GM18909 (cell line): ENCODE measurements around the gene ELMO2.

Experiments
- ATAC-seq: cut with Tn5 transposase; IDR thresholded peaks from one replicate; pipeline ENCODE4 v1.9.1; 2021; ENCODE audit warnings: mild to moderate bottlenecking; ENCODE audit not compliant: unreplicated experiment, poor library complexity

Gene ELMO2

GRCh38 chr20:46406200-46406985 lies at the start of gene ELMO2:
ELMO2 (minus strand) TSS chr20:46406615; CDS start chr20:46394482, 12,133 bp downstream.
- peak; percentile 85 for ATAC-seq

GRCh38 chr20:46455729-46456128 lies 49.3 kb upstream of the ELMO2 start:
- no peak for ATAC-seq

GRCh38 chr20:46446851-46447250 lies 40.4 kb upstream of the ELMO2 start:
- no peak for ATAC-seq

GRCh38 chr20:46439837-46440236 lies 33.4 kb upstream of the ELMO2 start:
- no peak for ATAC-seq

- ATAC-seq = no peak
Observed at GRCh38 chr20:46438156-46438750, 31.8 kb upstream of the ELMO2 start.

GRCh38 chr20:46435146-46435545 lies 28.7 kb upstream of the ELMO2 start:
- ATAC-seq = no peak

- no peak for ATAC-seq
Observed at GRCh38 chr20:46434597-46434996, 28.2 kb upstream of the ELMO2 start.

- no peak for ATAC-seq
Observed at GRCh38 chr20:46433051-46433450, 26.6 kb upstream of the ELMO2 start.

- ATAC-seq = no peak
Observed at GRCh38 chr20:46430921-46431712, 24.7 kb upstream of the ELMO2 start.

- no peak for ATAC-seq
Observed at GRCh38 chr20:46427384-46427783, 21.0 kb upstream of the ELMO2 start.

GRCh38 chr20:46423882-46424482 lies 17.6 kb upstream of the ELMO2 start:
- no peak for ATAC-seq

GRCh38 chr20:46423342-46423741 lies 16.9 kb upstream of the ELMO2 start:
- ATAC-seq = no peak

GRCh38 chr20:46420878-46421277 lies 14.5 kb upstream of the ELMO2 start:
- ATAC-seq = no peak

GRCh38 chr20:46419882-46420281 lies 13.5 kb upstream of the ELMO2 start:
- no peak for ATAC-seq

- ATAC-seq = no peak
Observed at GRCh38 chr20:46416839-46417238, 10.4 kb upstream of the ELMO2 start.

GRCh38 chr20:46416421-46416820 lies 10.0 kb upstream of the ELMO2 start:
- no peak for ATAC-seq

- no peak for ATAC-seq
Observed at GRCh38 chr20:46415773-46416172, 9.4 kb upstream of the ELMO2 start.

- ATAC-seq = no peak
Observed at GRCh38 chr20:46414608-46415007, 8.2 kb upstream of the ELMO2 start.

- ATAC-seq = no peak
Observed at GRCh38 chr20:46411637-46412036, 5.2 kb upstream of the ELMO2 start.

GRCh38 chr20:46408281-46408731 lies 1.9 kb upstream of the ELMO2 start:
- no peak for ATAC-seq

- no peak for ATAC-seq
Observed at GRCh38 chr20:46407671-46407996, 1.2 kb upstream of the ELMO2 start.
